Right lung (tissue), 5 donors: Measurements from ENCODE around the gene NLRC4. TPM values are rescaled to one million over a fixed set of nuclear protein-coding genes. Genes with fewer than 3 reads are reported as not detected.

Source experiments
- polyA plus RNA-seq, 5 donors: library from polyadenylated mRNA; unstranded; fragments of 120-200 nt; gene quantifications; one replicate each; pipeline versions ENCODE4 v1.2.1 to v1.2.3, GENCODE V29; 2013; ENCODE audit warnings: inconsistent platforms in 1 of 5, low replicate concordance in 1 of 5; ENCODE audit not compliant: insufficient read length in 5 of 5, insufficient read depth in 1 of 5

The NLRC4 gene
- polyA plus RNA-seq, 5 donors, result 1.1 to 1.6 (median 1.2) TPM

Other genes with a start within 250 kb of the NLRC4 start
- 10 to 100 TPM; 75.3 to 98.7 (median 88.7) TPM for gene DPY30, start 225.1 kb downstream of the NLRC4 start, polyA plus RNA-seq
- 10 to 100 TPM; 15.7 to 28.4 (median 24.4) TPM for gene SPAST, start 201.3 kb downstream of the NLRC4 start, polyA plus RNA-seq
- gene SLC30A6, start 99.0 kb downstream of the NLRC4 start, polyA plus RNA-seq, result 10 to 100 TPM; 19.3 to 32.1 (median 25.6) TPM
- gene YIPF4, start 13.0 kb upstream of the NLRC4 start, polyA plus RNA-seq, result 10 to 100 TPM; 43.2 to 69.8 (median 56.1) TPM
- 10 to 100 TPM; 58.2 to 85.4 (median 77.3) TPM for gene BIRC6, start 92.1 kb upstream of the NLRC4 start, polyA plus RNA-seq